ENCODE measurements around the gene SLC29A1. TPM values are rescaled to one million over a fixed set of nuclear protein-coding genes. Genes with fewer than 3 reads are reported as not detected.
A peak's percentile ranks its signal among the peaks of the same experiment; 100 is the strongest.

The SLC29A1 gene
- total and polyA plus RNA-seq, 9 of the 15 experiments (the other 6 are each of a cell fraction or from before 2014, with no cell fraction given), result 18.9 to 170 (median 57.7) TPM

- TF ChIP-seq ZNF592 (IDR thresholded peaks at IDR 0.05) (peak; percentile 81), EHMT2 (IDR thresholded peaks at IDR 0.05) (no peak), TCF7 (IDR thresholded peaks at IDR 0.05; ENCODE audit: borderline replicate concordance) (no peak; the same call in 1 of the 2 replicates), CBFA2T2 (conservative IDR thresholded peaks at IDR 0.05) (no peak), TAF7 (tag; IDR thresholded peaks at IDR 0.05) (no peak), BCL6 (CRISPR knock-in tag; IDR thresholded peaks at IDR 0.05) (no peak), TARDBP (IDR thresholded peaks at IDR 0.05) (peak; percentile 95), TBL1XR1 (IDR thresholded peaks at IDR 0.05; ENCODE audit: low read length in 2 of 2) (no peak; a peak in 1 of 4 replicates), MED1 (CRISPR knock-in tag; IDR thresholded peaks at IDR 0.05; ENCODE audit: borderline replicate concordance) (no peak), CREB3 (tag; conservative IDR thresholded peaks at IDR 0.05; ENCODE audit: low read depth) (peak; percentile 76; the same call in 1 of the 2 replicates), FOXJ3 (CRISPR knock-in tag; IDR thresholded peaks at IDR 0.05) (no peak), CC2D1A (IDR thresholded peaks at IDR 0.05) (no peak), ZNF584 (CRISPR knock-in tag; IDR thresholded peaks at IDR 0.05; ENCODE audit: low read depth) (no peak), ZC3H8 (IDR thresholded peaks at IDR 0.05) (no peak), MCM2 (IDR thresholded peaks at IDR 0.05; ENCODE audit: low read depth) (no peak)
- TF ChIP-seq, protein P1, sequence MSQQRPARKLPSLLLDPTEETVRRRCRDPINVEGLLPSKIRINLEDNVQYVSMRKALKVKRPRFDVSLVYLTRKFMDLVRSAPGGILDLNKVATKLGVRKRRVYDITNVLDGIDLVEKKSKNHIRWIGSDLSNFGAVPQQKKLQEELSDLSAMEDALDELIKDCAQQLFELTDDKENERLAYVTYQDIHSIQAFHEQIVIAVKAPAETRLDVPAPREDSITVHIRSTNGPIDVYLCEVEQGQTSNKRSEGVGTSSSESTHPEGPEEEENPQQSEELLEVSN (IDR thresholded peaks at IDR 0.05; ENCODE audit: borderline replicate concordance in 1 of 2, extremely low read depth in 1 of 2, insufficient read depth in 1 of 2, insufficient read length in 1 of 2, low read depth in 1 of 2, low read length in 1 of 2, poor library complexity in 1 of 2, severe bottlenecking in 1 of 2), result peak in 1 of 2 experiments; percentile 74
- TF ChIP-seq, protein P2, sequence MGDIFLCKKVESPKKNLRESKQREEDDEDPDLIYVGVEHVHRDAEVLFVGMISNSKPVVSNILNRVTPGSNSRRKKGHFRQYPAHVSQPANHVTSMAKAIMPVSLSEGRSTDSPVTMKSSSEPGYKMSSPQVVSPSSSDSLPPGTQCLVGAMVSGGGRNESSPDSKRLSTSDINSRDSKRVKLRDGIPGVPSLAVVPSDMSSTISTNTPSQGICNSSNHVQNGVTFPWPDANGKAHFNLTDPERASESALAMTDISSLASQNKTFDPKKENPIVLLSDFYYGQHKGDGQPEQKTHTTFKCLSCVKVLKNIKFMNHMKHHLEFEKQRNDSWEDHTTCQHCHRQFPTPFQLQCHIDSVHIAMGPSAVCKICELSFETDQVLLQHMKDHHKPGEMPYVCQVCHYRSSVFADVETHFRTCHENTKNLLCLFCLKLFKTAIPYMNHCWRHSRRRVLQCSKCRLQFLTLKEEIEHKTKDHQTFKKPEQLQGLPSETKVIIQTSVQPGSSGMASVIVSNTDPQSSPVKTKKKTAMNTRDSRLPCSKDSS (IDR thresholded peaks at IDR 0.05; ENCODE audit: low read depth, partially characterized antibody), result no peak
- TF ChIP-seq, protein P3, sequence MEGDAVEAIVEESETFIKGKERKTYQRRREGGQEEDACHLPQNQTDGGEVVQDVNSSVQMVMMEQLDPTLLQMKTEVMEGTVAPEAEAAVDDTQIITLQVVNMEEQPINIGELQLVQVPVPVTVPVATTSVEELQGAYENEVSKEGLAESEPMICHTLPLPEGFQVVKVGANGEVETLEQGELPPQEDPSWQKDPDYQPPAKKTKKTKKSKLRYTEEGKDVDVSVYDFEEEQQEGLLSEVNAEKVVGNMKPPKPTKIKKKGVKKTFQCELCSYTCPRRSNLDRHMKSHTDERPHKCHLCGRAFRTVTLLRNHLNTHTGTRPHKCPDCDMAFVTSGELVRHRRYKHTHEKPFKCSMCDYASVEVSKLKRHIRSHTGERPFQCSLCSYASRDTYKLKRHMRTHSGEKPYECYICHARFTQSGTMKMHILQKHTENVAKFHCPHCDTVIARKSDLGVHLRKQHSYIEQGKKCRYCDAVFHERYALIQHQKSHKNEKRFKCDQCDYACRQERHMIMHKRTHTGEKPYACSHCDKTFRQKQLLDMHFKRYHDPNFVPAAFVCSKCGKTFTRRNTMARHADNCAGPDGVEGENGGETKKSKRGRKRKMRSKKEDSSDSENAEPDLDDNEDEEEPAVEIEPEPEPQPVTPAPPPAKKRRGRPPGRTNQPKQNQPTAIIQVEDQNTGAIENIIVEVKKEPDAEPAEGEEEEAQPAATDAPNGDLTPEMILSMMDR (IDR thresholded peaks at IDR 0.05 in 2 of 3, conservative IDR thresholded peaks at IDR 0.05 in 1 of 3; ENCODE audit: insufficient read depth in 2 of 3, low read depth in 1 of 3, low read length in 3 of 3), result peak; percentile 93 to 98 (median 95)
Measured at GRCh38 chr6:44237813-44238433, 14.5 kb downstream of the SLC29A1 start (continued).
